ENCODE measurements around the gene TCERG1L.

The TCERG1L gene

DNA sequence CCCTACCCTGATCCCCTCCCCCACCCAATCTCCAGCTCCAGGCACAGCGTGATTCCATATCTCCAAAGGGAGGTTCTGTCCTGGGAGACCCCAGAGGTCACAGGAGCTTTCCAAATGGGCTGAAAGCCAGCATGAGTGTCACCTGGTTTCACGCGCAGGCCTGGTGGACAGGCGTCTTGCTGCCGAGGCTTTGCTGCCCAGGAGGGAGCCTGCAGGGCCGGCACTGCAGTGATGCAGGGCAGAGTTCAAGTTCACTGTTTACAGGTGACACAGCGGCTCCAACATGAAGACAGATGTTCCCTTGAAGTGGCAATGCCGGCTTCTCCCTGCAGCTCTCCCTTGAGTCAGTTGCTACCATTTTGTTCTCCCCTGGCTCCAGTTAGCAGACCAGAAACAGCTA is 104.3 kb downstream of the TCERG1L start:
- DNase-seq (ENCODE audit: low read depth), result no peak

DNA sequence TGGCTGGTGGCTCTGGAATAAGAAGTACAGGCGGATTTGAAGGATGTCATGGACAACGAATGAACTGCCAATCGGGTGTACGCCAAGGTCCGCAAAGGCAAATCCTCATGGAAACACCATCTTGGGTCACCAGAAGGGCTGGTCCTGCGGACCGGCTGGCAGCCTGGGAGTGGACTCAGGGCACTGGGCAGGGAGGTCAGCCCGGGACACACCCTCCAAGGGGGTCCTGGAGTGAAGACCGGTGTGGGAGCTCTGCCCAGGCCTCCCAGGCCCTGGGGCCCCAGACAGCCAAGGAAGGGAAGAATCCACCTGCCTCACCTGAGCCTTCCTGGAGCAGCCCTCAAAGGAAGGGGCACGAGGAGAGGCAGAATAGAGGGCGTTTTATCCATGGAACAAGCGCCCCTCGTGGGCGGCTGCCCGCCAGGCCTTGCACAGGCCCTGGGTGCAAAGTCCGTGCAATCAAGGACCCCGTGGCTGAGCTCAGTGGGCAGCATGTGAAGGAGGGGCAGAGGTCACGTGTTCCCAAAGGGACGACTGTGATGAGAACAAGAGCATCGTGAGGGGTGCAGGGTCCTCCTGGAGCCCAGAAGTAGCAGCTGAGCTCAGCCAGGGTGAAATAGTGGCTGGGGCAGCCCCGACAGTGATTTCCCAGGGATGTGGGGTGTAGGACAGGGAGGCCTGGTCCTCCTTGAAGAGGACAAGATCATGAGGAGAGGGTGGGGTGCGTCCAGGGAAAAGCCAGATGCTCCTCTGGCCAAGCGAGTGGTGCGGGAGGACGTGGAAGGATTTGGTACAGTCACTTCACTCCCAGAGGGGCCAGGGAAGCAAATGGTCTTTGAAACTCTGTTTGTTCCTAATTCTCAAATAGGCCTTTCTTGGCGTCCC is 105.2 kb downstream of the TCERG1L start:
- DNase-seq (ENCODE audit: low read depth), result no peak

DNA sequence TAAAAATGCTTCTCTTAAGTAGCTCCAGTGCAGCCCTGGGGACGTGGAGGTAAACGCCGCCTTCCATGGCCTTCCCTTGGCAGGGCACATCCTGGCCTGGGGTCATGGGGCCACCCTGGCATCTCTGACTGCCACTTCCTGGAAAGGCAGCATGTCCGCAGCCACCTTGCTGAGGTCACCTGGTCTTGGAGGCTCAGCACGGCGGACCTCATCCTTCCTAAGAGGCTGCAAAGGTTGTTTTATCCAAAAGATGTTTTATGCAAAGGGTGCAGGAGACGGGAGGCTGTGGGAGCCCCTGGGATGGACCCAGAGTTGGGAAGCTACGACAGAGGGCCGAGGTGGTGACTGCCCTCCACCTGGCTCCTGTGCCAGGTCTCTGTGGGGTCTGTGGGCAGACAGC is 106.0 kb downstream of the TCERG1L start:
- no peak for DNase-seq (ENCODE audit: low read depth)

DNA sequence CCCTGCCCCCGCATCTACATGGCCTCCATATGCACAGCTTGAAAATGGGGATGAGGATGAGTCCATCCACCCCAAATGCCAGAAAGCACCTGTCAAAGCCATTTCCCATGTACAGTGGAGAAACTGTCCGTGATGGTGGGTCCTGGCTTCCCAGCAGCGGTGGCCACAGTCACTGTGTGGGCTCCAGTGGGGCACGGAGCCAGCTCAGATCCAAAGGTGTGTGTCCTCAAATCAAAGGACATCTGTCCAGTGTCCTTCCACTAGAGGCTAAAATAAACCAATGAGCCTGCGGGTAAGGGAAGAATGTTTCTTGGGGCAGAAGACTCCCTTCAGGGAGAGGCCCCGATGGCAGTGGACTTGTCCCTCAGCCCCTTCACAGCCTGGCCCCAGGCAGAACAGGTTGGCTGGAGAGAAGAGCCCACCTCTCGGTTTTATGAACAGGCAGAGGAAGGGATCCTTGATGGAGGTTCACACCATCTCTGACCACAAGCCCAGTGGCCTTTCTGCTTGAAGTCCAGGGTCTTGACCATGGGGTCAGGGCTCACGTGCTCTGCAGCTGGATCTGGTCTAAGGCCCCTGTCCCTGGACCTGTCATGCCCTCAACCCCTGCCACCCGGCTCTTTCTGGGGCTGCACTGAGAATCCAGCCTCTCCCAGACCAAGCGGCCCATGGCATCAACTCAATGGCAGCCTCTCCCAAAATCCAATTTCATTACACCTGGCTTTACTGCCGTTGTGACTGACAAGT is 106.9 kb downstream of the TCERG1L start:
- no peak for DNase-seq (ENCODE audit: low read depth)

DNA sequence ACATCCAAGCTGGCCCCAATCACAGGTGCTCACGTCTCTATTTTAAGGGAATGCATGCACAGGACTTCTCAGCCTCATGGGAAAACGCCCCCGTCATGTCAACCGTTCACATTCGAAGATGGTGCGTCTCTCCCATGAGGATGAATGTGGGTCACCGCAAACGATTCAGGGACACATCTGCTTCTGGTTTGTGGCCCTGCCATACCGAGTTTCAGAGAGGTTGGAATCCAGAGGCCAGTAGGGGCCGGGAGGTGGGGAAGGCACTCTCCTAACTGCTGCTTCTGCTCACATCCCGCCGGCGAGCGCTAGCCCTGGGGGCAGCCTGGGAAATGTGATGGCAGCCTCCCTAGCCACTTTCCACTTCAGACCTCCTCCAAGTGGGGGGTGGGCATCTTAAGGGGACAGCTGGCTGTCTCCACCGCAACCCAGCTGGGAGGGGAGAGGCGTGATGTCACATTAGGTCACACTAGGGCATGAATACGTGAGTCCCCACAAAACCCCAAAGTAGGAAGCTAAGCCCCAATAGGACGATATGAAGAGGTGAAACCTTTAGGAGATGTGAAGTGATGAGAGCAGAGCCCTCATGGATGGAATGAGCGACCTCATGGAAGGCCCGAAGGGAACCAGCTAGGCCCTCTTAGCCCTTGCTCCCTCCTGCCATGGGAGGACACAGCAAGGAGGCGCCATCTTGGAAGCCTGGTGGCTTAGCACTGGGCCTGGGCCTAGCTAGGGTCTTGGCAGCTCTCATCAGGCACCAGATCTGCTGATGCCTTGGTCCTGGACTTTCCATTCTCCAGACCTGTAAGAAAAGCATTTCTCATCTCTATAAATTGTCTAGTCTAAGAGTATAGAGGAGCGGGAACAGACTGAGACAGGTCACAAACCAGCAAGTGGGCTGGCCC is 107.8 kb downstream of the TCERG1L start:
- DNase-seq (ENCODE audit: low read depth), result no peak

DNA sequence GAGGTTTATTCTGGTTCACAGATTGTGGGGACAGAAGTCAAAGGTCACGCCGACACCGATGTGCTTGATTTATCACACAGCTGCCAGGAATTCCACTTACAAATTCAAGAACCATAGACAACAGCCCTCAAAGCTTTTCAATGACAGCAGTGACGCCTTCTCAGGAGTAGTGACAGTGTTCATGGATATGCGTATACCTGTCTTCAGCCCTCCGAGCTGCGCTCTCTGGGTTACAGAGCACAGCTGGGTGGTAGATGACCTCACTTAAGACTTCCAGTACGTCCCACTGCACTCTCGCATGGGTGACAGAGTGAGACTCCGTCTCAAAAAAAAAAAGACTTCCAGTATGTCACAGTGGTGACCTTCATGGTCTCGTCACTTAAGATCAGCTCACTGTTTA is 108.5 kb downstream of the TCERG1L start:
- DNase-seq (ENCODE audit: low read depth), result no peak

DNA sequence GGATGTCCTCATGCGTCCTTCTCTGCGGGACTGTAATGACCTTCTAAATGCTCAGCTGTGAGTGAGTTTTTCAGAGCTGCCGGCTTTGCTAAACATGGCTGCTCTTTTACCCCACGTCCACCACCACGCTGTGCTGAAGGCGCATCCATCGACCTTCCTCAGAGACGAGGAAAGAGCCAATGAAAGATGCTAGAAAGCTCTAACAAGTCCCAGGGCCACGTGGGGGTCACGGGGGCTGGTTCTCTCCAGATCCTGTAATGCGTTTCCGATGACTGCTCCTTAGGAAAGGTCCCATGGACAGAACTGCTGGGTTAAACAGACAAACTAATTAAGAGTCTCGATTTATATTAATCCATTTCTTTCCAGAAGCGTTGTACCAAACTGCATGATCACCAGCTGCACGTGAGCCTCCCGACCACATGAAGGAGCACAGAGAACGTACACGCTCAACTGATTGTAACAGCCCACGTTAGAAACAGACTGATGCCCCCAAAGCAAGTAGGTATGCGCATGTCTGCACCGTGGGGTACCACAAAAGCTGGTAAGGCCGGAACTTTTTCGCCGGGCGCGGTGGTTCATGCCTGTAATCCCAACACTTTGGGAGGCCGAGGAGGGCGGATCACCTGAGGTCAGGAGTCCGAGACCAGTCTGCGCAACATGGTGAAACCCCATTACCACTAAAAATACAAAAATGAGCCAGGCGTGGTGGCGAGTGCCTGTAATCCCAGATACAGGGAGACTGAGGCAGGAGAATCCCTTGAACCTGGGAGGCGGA is 109.6 kb downstream of the TCERG1L start:
- no peak for DNase-seq (ENCODE audit: low read depth)

DNA sequence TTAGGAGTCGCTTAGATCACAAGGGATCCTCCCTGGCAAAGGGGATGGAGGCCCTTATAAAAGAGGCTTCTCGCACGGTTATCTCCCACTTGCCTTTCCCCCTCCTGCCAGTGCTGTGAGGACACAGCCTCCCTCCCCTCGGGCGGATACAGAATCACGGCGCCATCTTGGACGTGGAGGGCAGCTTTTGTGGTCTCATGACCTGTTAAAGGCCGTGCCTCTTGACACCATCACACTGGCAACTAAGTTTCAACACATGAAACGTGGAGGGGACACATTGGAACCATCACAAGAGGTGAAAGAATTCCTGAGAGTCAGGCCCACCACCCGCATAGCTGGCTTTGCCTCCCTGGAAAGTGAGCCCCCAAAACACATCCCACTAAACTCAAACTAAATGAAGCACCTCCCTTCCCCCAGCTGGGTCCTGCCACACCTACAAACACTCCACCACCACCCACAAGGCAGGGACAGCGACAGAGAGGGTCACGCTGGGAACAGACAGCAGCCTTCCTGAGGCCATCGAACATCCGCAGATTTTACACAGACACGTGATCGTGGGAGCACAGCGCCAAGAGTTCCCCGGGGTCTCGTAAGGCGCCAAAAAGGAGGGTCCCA is 110.6 kb downstream of the TCERG1L start:
- DNase-seq (ENCODE audit: low read depth), result no peak

DNA sequence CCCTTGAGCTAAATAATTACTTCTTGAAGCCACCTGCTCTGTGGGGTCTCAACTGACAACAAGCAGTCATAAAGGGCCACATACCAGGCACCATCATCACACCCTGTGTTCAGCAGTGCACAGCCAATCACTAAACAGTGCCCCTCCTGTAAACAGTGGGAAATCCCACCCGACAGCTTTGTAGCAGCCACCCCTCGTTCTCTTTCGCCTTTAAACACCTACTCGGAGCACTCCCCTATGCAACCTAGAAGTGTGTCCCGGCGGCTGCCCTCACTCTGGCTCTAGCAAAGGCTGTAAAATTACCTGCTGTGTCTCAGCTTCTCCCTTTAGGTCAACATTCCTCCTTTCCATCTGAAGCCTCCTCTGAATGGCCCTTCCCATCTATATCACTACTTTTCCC is 111.9 kb downstream of the TCERG1L start:
- DNase-seq (ENCODE audit: low read depth), result no peak

DNA sequence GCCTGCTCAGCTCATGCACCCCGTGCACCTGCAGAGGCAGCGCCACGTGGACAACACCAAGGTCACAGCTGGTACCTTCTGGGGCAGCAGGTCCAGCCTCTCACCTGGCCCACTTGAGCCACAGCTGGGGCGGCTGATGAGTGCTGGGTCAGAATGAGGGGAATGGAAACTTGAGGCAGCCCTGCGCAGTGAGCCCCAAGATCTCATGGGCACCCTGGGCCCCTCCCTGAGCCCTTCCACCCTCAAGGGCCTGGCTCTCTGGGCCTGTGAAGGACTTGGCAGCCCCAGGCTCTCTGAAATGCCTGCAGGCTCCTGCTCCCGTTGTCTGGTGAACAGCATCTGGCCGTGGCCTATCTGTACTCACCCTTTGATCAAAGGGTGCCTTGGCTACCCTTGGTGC is 112.7 kb downstream of the TCERG1L start:
- DNase-seq (ENCODE audit: low read depth), result no peak

DNA sequence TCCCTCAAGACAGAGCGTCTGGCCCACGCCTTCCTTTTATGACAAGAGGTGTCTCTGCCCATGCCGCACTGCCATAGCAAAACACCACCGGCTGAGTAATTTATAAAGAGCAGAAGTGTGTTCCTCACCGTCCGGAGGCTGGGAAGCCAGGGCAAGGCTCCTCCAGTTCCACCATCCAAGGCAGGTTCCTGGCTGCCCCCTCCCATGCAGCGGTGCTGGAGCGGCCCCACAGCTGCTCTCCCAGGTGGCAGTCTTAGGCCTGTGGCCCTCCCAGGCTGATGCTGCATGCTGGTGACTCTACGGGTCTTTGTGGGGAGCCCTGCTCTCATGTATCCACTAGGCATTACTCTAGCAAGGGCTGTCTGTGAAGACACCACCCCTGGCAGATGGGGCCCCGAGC is 113.1 kb downstream of the TCERG1L start:
- DNase-seq (ENCODE audit: low read depth), result no peak

DNA sequence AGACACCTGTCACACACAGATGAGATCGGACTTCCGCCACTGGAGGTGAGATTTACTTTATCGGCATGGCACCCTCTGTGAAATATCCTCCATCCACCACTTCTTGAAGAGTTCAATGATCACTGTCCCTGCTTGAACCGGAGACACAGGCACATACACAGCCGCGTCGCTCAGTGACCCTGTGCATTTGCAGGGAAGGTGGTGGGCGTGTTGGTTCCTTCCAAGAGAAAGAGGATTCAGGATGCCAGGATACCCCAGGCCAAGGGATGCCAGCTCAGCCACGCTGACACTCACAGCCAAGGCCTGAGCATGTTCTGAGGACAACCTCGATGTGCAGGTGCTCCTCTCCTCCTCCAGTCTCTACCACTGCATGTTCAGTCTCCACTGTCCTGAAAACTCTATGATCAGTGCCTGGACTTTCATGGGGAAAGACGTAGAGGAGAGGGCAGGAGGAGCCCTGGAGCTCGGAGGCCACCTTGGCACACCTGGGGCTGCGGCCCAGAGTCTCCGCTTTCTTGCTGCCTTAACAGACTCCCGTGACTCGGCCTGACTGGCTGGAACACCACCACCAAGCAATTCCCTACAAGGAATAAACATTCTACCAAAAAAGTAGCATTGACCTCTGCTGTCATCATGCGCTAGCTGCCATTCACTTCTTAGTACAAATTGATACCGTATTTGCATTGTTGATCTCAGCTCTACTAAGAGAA is 115.2 kb downstream of the TCERG1L start:
- no peak for DNase-seq (ENCODE audit: low read depth)

DNA sequence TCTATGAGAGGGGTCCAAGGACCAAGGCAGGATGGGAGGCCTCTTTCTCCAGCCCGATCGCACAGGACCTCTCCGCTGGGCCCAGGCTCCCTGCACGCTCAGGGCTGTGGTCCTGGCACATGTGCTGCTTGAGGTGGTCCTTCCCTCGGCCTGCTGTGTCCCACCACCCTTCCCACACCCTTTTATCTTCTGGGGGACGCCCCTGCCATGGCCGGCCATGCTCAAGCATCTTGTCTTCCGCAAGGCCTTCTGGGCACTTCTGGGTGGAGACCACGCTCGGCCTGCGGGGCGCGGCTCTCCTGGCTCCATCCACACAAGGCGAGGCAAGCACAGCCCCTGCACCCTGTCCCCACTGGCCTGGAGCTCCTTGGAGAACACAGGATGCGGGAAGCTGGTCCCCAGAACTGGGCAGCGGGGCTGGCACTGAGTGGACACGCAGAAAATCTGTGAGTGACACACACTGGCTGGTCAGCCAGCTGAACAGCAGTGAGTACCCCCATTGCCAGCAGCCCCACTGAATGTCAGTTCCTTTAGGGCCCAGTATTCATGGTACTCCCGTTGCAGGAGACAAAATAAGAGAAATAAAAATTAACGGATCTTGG is 115.9 kb downstream of the TCERG1L start:
- DNase-seq (ENCODE audit: low read depth), result no peak

DNA sequence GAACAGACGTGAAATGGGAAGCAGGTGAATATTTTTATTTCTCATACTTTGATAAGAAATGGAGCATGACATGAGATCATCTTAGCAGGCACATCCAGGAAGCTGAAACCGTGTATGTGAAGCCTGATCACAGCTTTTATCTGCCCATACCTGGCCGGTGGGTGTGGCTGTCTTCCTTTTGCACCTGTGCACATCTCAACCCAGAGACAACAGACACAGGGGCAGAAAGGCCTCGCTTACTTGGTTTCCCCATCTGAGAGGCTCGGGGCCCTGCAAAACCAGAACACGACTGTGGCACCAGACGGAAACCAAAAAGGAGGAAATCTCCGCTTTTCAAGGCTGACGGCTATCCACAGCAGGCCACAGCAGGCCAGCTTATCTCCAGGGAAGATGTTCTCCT is 116.4 kb downstream of the TCERG1L start:
- no peak for DNase-seq (ENCODE audit: low read depth)

DNA sequence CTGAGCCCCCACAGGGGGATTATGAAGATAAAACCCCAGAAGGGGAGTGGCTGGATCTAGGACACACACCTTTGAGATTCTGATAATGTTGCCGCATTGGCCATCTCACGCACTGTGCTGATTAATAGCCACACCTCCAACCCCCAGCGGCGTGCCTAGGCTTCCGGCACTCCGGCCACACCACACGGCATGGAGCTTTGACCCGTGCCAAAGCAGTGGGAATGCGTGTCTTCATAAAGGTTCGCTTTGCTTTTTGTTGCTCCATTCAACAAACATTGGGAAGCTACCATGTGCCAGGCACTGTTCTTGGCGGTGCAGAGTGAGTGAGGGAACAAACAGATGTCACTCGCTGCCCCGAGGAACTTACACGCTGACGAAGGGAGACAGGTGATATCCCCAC is 117.6 kb downstream of the TCERG1L start:
- DNase-seq (ENCODE audit: low read depth), result no peak

DNA sequence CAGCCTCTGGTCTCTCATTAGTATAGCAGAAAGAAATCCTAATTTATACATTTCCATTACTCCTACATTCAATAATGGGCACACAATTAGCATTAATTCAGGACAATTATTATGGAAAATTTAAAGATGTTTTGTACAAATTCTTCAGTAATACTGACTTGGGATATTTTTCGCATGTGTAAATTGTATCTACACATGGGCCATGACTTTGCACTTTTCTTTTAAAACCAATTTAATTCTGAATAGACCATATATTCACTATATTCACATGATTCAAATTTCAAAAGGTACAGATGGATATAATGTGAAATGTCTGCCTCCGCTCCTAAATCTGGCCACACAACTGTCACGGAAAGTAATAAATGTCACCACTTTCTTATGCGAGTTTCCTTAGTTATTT is 123.0 kb downstream of the TCERG1L start:
- no peak for DNase-seq (ENCODE audit: low read depth)

DNA sequence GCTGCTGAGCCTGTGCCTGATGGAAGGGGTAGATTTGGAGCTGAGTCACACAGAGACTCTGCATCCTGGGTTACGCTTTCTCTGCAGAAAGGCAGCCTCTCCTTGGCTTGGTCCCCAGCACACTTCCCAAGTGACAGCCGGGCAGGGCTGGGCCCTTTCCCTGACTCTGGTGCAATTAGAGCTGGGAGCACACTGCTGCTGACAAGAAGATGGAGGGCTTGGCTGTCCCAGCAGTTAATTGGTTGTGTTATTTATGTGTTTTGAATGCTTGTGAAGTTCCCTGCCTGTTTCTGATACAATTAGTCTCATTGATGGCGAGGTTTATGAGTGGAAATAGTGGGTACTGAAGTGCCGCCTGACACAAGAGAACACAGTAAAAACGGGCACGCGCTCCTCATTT is 123.6 kb downstream of the TCERG1L start:
- no peak for DNase-seq (ENCODE audit: low read depth)

DNA sequence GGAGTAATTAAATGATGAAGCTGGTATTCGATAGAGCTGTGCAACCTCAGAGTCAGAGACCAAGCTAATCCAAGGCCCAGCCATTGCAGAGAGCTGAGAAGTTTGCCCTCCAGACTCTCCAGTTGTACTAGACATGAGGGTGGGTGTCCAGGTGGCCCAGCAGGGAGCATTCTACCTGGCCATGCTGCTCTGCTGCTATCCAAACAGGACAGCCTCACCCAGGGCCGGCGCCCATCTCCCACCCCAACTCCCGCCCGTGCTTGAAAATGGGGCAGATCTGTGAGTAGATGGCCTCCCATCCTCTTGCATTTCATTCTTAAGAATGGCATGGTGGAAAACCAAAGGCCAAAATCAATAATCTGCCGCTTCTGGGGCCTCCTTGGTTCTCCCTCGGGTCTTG is 124.2 kb downstream of the TCERG1L start:
- no peak for DNase-seq (ENCODE audit: low read depth)

DNA sequence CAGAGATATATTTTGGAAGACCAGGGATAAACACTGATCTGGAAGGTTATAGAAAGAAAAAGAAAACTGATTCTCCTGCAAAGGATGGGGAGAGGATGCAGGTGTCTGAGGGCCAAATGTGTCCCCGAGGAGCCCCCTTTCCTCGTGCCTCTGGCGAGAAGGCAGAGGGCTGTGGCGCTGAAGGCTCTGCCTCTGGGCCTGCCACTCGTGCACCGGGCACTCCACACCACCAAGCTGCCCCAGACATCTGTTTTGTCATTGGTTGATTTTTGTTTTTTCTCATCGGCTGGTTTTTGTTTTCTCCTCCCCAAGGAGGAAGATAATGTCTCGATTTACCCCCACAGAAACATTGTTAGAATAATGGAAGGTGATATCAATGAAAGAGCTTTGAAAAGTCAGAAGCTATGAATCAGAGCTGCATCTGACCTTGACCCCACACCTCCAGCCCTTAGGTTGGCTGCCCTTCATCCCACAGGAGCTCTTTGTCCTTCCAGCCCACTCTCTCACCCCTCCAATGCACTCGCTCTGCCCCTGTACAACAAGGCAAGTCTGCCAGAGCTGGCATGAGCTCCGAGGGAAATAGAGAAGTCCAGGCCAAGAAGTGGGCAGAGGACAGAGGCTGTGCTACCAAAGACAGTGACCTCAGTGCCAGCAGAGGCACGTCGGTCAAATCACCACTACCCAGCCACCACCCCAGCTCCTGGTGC is 124.8 kb downstream of the TCERG1L start:
- DNase-seq (ENCODE audit: low read depth), result no peak

DNA sequence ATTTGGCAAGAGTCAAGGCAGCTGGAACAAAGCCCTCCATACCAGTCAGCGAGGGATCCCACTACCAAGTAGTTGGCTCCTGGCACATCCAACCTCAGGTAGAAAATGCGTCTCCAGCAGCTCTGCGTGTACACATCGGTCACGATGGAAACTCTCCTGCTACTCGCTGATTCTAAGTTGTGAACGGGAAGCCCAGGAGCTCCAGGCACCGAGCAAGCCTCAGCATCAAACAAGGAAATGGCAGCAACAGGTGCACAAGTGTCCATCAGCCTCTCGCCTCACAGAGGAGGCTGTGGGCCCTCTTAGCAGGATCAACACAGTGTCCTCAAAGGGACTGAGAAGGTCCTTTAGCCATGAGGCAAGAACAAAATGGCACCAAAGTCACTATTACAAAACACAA is 127.0 kb downstream of the TCERG1L start:
- DNase-seq (ENCODE audit: low read depth), result no peak

All from activated T-helper 1 cell treated with Interleukin-2 at 50 U/mL for 16 hours (primary cell).